HepG2 (cell line): ENCODE results near the gene MAGIX. TPM values are rescaled to one million over a fixed set of nuclear protein-coding genes. Genes with fewer than 3 reads are reported as not detected.

Experiments
- ARID2 ChIP-seq: sonication (generic); formaldehyde crosslinking; IDR thresholded peaks from 2 replicates; pipeline ENCODE4 v1.8.1; 2022; ENCODE audit warnings: mild to moderate bottlenecking, missing genetic modification reagents, borderline replicate concordance
- FUBP1 ChIP-seq: sonication (generic); formaldehyde crosslinking; IDR thresholded peaks from 2 replicates; pipeline ENCODE4 v1.5.1; 2020; ENCODE audit warnings: missing genetic modification reagents, mild to moderate bottlenecking, borderline replicate concordance
- GABPA ChIP-seq, 2 experiments: IDR thresholded peaks; 2 replicates each; pipeline ENCODE4 v1.6.1; 2011 to 2016; ENCODE audit warnings: low read depth in 2 of 2, low read length in 1 of 2, missing biosample characterization in 1 of 2, missing genetic modification characterization in 1 of 2
- HDAC6 ChIP-seq: fragments of 200-600 bp; sonication (generic); IDR thresholded peaks from 2 replicates; pipeline ENCODE4 v1.7.0; 2017; ENCODE audit warnings: mild to moderate bottlenecking, antibody characterized with exemption, low read length, low read depth
- HOXA3 ChIP-seq: sonication (generic); formaldehyde crosslinking; IDR thresholded peaks from 2 replicates; pipeline ENCODE4 v1.5.0; 2020; ENCODE audit warnings: missing genetic modification reagents
- KAT2B ChIP-seq: fragments of 150-350 bp; IDR thresholded peaks from 2 replicates; pipeline ENCODE4 v1.6.1; 2014; ENCODE audit warnings: low read depth, low read length, borderline replicate concordance
- KLF13 ChIP-seq: sonication (generic); formaldehyde crosslinking; IDR thresholded peaks from 2 replicates; pipeline ENCODE4 v1.4.0; 2020; ENCODE audit warnings: mild to moderate bottlenecking, missing genetic modification reagents
- NR2F1 ChIP-seq, 2 experiments: fragments of 450-650 bp in 1 of 2; formaldehyde crosslinking in 1 of 2; IDR thresholded peaks; 2 replicates each; pipeline versions ENCODE4 v1.5.0 to v1.6.1; 2016 to 2020; ENCODE audit warnings: mild to moderate bottlenecking in 1 of 2, missing compliant biosample characterization in 1 of 2, missing genetic modification reagents in 1 of 2, moderate library complexity in 1 of 2
- PAF1 ChIP-seq: IDR thresholded peaks from 2 replicates; pipeline ENCODE4 v1.6.1; 2016; ENCODE audit warnings: missing genetic modification reagents, missing compliant biosample characterization
- PTBP1 ChIP-seq: fragments of 200-400 bp; formaldehyde crosslinking; IDR thresholded peaks from 2 replicates; pipeline ENCODE4 v1.6.1; 2018; ENCODE audit warnings: low read length, low read depth; ENCODE audit not compliant: poor library complexity, severe bottlenecking
- REPIN1 ChIP-seq: sonication (generic); formaldehyde crosslinking; IDR thresholded peaks from 2 replicates; pipeline ENCODE4 v1.8.0; 2022; ENCODE audit warnings: missing genetic modification reagents, low read depth, mild to moderate bottlenecking, borderline replicate concordance
- RXRB ChIP-seq: IDR thresholded peaks from 2 replicates; pipeline ENCODE4 v1.6.1; 2016; ENCODE audit warnings: borderline replicate concordance, missing genetic modification reagents, missing compliant biosample characterization
- SAP130 ChIP-seq: IDR thresholded peaks from 2 replicates; pipeline ENCODE4 v1.6.1; 2016; ENCODE audit warnings: low read depth
- SOX5 ChIP-seq: IDR thresholded peaks from 2 replicates; pipeline ENCODE4 v1.6.1; 2016; ENCODE audit warnings: borderline replicate concordance
- STAT6 ChIP-seq: sonication (generic); formaldehyde crosslinking; IDR thresholded peaks from 2 replicates; pipeline ENCODE4 v1.4.0; 2020; ENCODE audit warnings: missing genetic modification reagents, mild to moderate bottlenecking, borderline replicate concordance
- YEATS4 ChIP-seq: sonication (generic); formaldehyde crosslinking; IDR thresholded peaks from 2 replicates; pipeline ENCODE4 v1.4.0; 2020; ENCODE audit warnings: missing genetic modification reagents, borderline replicate concordance
- ZMYM2 ChIP-seq: sonication (generic); formaldehyde crosslinking; IDR thresholded peaks from 2 replicates; pipeline ENCODE4 v1.8.0; 2022; ENCODE audit warnings: mild to moderate bottlenecking, missing genetic modification reagents
- ZNF644 ChIP-seq: IDR thresholded peaks from 2 replicates; pipeline ENCODE4 v1.6.1; 2016; ENCODE audit warnings: low read depth
- ZNF713 ChIP-seq: sonication (generic); formaldehyde crosslinking; IDR thresholded peaks from 2 replicates; pipeline ENCODE4 v1.4.0; 2020; ENCODE audit warnings: mild to moderate bottlenecking, missing genetic modification reagents
- ZNF800 ChIP-seq: sonication (generic); formaldehyde crosslinking; IDR thresholded peaks from 2 replicates; pipeline ENCODE4 v1.4.0; 2020; ENCODE audit warnings: missing genetic modification reagents
- polyA plus RNA-seq, 8 experiments: library from polyadenylated mRNA; depleted of rRNA in 3 of 8; stranded (reverse) in 7 of 8; unstranded in 1 of 8; fragments of >200 nt; fragmentation: Illumina TruSeq in 4 of 8; extraction: Trizol in 4 of 8; gene quantifications; 2 replicates each; pipeline versions ENCODE4 v1.2.1 to v1.2.3, GENCODE V29; 2011 to 2016; ENCODE audit warnings: low read depth in 4 of 8, missing spikeins in 1 of 8, mixed read lengths in 1 of 8; ENCODE audit not compliant: insufficient read depth in 1 of 8
- total RNA-seq, 5 experiments: library from RNA; depleted of rRNA; stranded (reverse); fragments of >200 nt; fragmentation: Illumina TruSeq; extraction: Trizol; gene quantifications; 2 replicates each; pipeline ENCODE4 v1.2.3, GENCODE V29; 2016; ENCODE audit warnings: low read depth in 1 of 5
- TF ChIP-seq, protein P1 (sequence below): sonication (generic); formaldehyde crosslinking; IDR thresholded peaks from 2 replicates; pipeline ENCODE4 v1.4.0; 2020; ENCODE audit warnings: missing genetic modification reagents

MAGIX gene
- total and polyA plus RNA-seq, 2 of the 13 experiments (the other 11 are each of a cell fraction or from before 2014, with no cell fraction given), result 0.63 to 1.2 TPM

DNA sequence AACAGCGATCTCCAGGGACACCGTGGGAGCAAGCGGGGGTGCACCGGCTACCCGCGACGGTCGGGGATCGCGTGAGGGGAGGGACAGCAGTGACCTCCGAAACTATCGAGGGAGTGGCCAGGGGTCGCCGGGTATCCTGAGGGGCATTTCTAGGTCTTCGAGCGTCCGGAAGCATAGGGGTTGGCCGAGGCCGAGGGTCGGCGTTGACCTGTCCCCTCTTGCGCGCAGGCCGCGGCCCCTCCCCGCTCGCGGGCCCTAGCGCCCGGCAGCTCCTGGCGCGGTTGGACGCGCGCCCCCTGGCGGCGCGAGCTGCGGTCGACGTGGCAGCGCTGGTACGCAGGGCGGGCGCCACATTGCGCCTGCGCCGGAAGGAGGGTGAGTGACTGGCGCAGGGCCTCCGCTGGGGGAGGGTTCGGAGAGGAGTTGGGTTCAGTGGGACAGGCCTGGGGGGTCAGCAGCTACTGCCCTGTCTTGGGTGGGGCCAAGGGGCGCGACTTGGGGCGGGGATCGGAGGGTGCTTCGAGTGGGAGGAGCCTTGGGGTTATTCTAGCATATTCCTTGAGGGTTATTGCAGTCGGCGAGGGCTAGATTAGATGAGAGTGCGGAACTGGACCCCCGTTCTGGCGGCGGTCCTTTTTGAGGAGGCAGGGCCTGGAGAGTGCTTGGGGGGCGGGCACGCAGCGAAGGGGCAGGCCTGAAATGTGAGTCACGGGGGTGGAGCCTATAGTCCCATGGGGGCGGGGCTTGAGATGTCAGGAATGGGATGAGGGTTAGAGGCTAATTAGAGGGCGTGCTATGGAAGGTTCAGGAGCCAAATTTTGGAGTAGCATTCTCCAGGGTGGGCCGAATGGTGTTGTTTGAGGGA, 1.2 kb downstream of the MAGIX start (continued):
- TF ChIP-seq, protein P1, sequence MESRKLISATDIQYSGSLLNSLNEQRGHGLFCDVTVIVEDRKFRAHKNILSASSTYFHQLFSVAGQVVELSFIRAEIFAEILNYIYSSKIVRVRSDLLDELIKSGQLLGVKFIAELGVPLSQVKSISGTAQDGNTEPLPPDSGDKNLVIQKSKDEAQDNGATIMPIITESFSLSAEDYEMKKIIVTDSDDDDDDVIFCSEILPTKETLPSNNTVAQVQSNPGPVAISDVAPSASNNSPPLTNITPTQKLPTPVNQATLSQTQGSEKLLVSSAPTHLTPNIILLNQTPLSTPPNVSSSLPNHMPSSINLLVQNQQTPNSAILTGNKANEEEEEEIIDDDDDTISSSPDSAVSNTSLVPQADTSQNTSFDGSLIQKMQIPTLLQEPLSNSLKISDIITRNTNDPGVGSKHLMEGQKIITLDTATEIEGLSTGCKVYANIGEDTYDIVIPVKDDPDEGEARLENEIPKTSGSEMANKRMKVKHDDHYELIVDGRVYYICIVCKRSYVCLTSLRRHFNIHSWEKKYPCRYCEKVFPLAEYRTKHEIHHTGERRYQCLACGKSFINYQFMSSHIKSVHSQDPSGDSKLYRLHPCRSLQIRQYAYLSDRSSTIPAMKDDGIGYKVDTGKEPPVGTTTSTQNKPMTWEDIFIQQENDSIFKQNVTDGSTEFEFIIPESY (CRISPR knock-in tag), result peak; percentile 64; the same call in 1 of the 2 replicates
- TF ChIP-seq REPIN1 (CRISPR knock-in tag) (no peak), RXRB (no peak), PTBP1 (no peak), KAT2B (no peak), SAP130 (CRISPR knock-in tag) (no peak), YEATS4 (CRISPR knock-in tag) (peak; percentile 77; the same call in 1 of the 2 replicates), ZNF713 (no peak), SOX5 (CRISPR knock-in tag) (no peak), ARID2 (no peak), STAT6 (CRISPR knock-in tag) (no peak), FUBP1 (no peak), GABPA (IDR thresholded peaks at IDR 0.05; ENCODE audit: low read depth, low read length) (no peak), GABPA (CRISPR knock-in tag; IDR thresholded peaks at IDR 0.05; ENCODE audit: low read depth) (no peak), NR2F1 (CRISPR knock-in tag; IDR thresholded peaks at IDR 0.05) (no peak), ZMYM2 (no peak), HOXA3 (CRISPR knock-in tag) (peak; percentile 54; the same call in 1 of the 2 replicates), ZNF644 (no peak), ZNF800 (no peak), PAF1 (CRISPR knock-in tag) (no peak), KLF13 (CRISPR knock-in tag) (no peak), HDAC6 (no peak)
